Left lung (tissue), 10 donors: ENCODE data around the gene SLC35F6. TPM values are rescaled to one million over a fixed set of nuclear protein-coding genes. Genes with fewer than 3 reads are reported as not detected.

Experiments used
- ATAC-seq: fragments of 200-7000 bp; cut with Tn5 transposase; one replicate; pipeline ENCODE4 v1.9.1; 2020; ENCODE audit warnings: moderate library complexity
- DNase-seq, 4 donors: peaks; one replicate each; pipeline ENCODE4 v3.0.0-alpha.2; 2013 to 2020
- H3K27ac ChIP-seq, 2 donors: fragments of 200-600 bp; sonication (generic) in 1 of 2; one replicate each; pipeline versions ENCODE4 v1.5.0 to v1.8.0; 2020 to 2021
- H3K27me3 ChIP-seq, 2 donors: fragments of 200-600 bp; sonication (generic) in 1 of 2; one replicate each; pipeline versions ENCODE4 v1.5.0 to v1.8.0; 2020 to 2021
- H3K36me3 ChIP-seq, 2 donors: fragments of 200-600 bp; sonication (generic) in 1 of 2; one replicate each; pipeline versions ENCODE4 v1.5.0 to v1.8.0; 2020 to 2021
- H3K4me1 ChIP-seq, 2 donors: fragments of 200-600 bp; one replicate each; pipeline ENCODE4 v1.8.0; 2021
- H3K4me3 ChIP-seq, 2 donors: fragments of 200-600 bp; sonication (generic) in 1 of 2; one replicate each; pipeline versions ENCODE4 v1.5.0 to v1.8.0; 2020 to 2021; ENCODE audit warnings: mild to moderate bottlenecking in 1 of 2
- H3K9me3 ChIP-seq, 2 donors: fragments of 200-600 bp; sonication (generic) in 1 of 2; one replicate each; pipeline versions ENCODE4 v1.5.0 to v1.8.0; 2020 to 2021
- CTCF ChIP-seq, 2 donors: fragments of 200-600 bp; sonication (generic) in 1 of 2; IDR thresholded peaks; one replicate each; pipeline versions ENCODE4 v1.5.0 to v1.8.0; 2021; ENCODE audit warnings: antibody characterized with exemption in 2 of 2
- intact Hi-C, 2 donors: fragments of 100-400 bp; cut with DNase I; formaldehyde crosslinking; loops; one replicate each; pipeline versions ENCODE4 v1.11.2 to v1.14.2; 2022
- polyA plus RNA-seq, 6 donors: library from polyadenylated mRNA; unstranded; fragments of 120-200 nt; gene quantifications; one replicate each; pipeline ENCODE4 v1.2.1, GENCODE V29; 2013; ENCODE audit not compliant: insufficient read length in 6 of 6
- total RNA-seq, 2 donors: library from RNA; stranded (reverse); fragmentation: NEBNext Ultra II Directional; extraction: Animal tissue kit (Norgen Biotek cat#: 25700); gene quantifications; one replicate each; pipeline ENCODE4 v1.2.1, GENCODE V29; 2021
- donor health status: DM: no; HTN: yes; CAD: no.
- donor health status: DM: no; HTN: no; CAD: no.

SLC35F6 gene
- total and polyA plus RNA-seq, 8 donors = 10.0 to 62.1 (median 12.3) TPM

GRCh38 chr2:26717362-26717761, 46.7 kb upstream of the SLC35F6 start:
- no peak overlapping the region for H3K4me3 ChIP-seq
- no peaks in the 10 kb centered on the region for H3K36me3 ChIP-seq
- no peaks in the 10 kb centered on the region for H3K27me3 ChIP-seq
- intact Hi-C loops = no loop called here
- TF ChIP-seq CTCF (IDR thresholded peaks at IDR 0.05) = no peak
- DNase-seq (no peak), ATAC-seq (no peak)
- no peak overlapping the region for H3K27ac ChIP-seq
- no peaks in the 10 kb centered on the region for H3K9me3 ChIP-seq
- H3K4me1 ChIP-seq = peaks cover 21 to 34% of the 10 kb centered on the region in 2 donors

DNA sequence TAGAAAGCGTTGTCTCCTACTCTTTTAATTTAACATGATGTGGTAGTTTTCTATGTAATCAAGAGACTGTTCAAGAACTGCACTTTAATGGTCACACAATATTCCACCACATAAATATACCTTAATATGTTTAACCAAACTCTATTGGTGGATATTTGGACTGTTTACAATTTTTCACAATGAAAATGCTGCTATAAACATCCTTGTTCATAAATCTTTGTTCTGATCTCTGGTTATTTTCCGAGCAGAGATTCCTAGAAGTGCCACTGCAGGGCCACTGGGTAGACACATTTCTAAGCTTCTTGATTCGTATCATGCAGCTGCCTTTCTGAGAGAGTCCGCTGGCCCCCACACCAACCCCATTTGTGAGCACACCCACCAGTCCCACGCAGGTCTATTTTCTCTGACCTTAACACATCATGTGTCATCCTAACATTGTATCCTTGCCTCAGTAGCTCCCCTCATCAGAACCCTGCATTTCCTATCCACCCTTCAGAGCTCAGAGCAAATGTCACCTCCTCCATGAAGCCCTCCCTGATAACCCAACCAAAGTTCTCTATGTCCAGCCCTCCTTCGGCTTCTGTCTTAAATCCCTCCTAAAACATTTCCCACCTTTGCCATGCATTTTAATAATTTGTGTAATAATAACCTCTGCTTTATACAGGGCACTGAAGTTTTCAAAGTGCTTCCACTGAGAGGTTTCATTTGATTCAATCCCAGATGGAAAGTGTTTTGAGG, 45.0 kb upstream of the SLC35F6 start:
- Histone ChIP-seq H3K36me3 (no peaks in the 10 kb centered on the region), H3K4me3 (no peak overlapping the region), H3K27me3 (no peaks in the 10 kb centered on the region), H3K9me3 (no peaks in the 10 kb centered on the region), H3K27ac (no peak overlapping the region), H3K4me1 (peaks cover 26 to 43% of the 10 kb centered on the region in 2 donors)
- intact Hi-C loops = no loop called here
- no peak for ATAC-seq
- no peak for DNase-seq
- no peak for TF ChIP-seq CTCF (IDR thresholded peaks at IDR 0.05)

DNA sequence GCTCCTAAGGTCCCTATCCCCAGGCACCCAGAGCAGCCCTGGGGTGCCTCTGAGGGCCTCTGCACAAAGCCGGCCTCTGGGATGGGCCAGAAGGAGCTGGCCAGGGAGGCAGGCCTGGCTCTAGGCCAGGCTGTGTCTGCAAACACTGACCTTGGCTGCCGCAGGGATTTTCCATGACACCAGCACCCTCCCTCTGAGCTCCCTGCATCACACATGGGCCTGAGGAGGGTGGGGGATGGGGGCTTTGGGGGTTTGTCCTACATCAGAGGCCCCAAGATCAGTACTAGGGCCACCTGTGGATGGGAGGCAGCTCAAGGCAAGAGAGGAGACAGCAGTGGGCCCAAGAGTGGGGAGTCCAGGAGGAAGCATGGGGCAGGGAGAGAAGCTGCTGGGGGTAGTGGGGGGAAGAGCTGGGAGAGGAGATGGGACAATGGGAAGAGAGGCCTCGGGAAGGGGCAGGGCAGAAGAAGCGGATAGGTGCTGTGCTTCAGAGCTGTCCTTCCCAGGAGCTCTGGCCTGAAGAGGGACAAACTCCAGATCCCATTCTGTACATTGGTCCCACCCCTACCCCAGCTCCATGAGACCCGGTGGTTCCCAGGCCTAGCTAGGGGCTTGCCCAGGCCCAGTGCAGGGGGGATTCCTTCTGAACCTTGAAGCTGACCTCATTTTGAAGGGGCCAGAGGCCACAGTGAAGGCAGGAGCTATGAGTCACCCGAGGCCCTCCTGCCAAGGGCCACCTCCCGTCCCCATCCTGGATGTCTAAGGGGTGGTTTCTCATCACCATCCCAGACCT, 43.6 kb upstream of the SLC35F6 start:
- no peak overlapping the region for H3K4me3 ChIP-seq
- H3K36me3 ChIP-seq = no peaks in the 10 kb centered on the region
- DNase-seq = peak in 3 of 4 donors; percentile 86 to 97 (median 94)
- no peaks in the 10 kb centered on the region for H3K9me3 ChIP-seq
- peaks cover 30 to 47% of the 10 kb centered on the region in 2 donors for H3K4me1 ChIP-seq
- peak; percentile 70 for ATAC-seq
- H3K27me3 ChIP-seq = no peaks in the 10 kb centered on the region
- H3K27ac ChIP-seq = peak overlapping the region; percentile 33 to 58
- no peak for TF ChIP-seq CTCF (IDR thresholded peaks at IDR 0.05)
- intact Hi-C loops = no loop called here

DNA sequence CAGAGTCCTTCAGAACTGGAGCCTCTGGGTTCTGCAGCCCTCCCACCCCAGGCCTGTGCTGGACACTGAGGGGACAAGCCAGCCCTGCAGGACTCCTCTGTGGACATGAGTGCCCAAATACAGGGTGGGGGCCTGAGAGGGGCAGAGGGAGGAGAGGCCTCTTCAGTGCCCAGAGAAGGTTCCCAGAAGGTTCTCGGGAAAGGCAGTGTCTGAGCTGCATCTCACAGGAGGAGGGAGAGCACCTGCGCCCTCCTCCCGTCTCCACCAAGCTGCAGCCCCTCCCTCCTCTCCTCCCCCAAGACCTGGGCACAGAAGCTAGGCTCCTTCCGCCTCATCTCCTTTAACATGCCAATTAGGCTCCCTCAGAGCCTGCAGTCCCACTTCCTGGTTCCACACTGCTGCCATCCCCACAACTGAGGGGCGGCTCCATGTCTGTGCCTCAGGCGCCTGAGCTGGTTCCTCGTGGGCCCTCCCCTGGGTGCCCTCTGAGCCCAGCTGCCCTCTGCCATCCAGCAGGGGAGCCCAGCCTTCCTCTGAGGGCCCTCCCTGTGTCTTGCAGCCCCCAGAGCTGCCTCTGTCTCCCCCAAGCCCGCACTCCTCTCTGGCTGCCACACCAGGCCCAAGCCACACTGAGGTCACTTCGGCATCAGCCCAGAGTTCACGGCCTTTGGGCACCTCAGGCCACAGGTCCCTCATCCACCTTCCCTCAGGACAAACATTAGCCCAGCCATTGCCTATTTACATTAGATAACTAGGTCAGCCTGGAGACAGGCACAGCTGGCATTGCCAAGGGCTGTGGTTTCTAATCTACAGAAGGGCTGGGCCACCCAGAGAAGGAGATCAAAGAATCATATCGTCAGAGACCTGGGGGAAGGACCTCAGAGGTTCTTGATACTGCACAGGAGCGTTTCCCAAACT, 42.7 kb upstream of the SLC35F6 start:
- Histone ChIP-seq H3K4me1 (peaks cover 30 to 47% of the 10 kb centered on the region in 2 donors), H3K27me3 (no peaks in the 10 kb centered on the region), H3K27ac (peak overlapping the region; percentile 33 to 58), H3K36me3 (no peaks in the 10 kb centered on the region), H3K4me3 (no peak overlapping the region), H3K9me3 (no peaks in the 10 kb centered on the region)
- intact Hi-C loops = no loop called here
- no peak for TF ChIP-seq CTCF (IDR thresholded peaks at IDR 0.05)
- DNase-seq (peak in 1 of 4 donors; percentile 49), ATAC-seq (peak; percentile 69)
